Mesenchymal stem cell (in vitro differentiated cells and primary cell): ENCODE data around the gene SUGCT.
"Not testable (repeated sequence)": the region's sequence is repeated elsewhere in the genome, so short reads cannot be mapped to it uniquely, and the experiment has no call there.

Experiments used
- DNase-seq: peaks from one replicate; pipeline ENCODE4 v3.0.0-alpha.2; 2013
- H2AFZ ChIP-seq: one replicate; pipeline ENCODE4 v1.6.1; 2013; ENCODE audit warnings: low read depth, mild to moderate bottlenecking, control low read depth, inconsistent platforms, low read length, moderate library complexity
- H2AK5ac ChIP-seq: 2 replicates; pipeline ENCODE4 v1.6.1; 2013; ENCODE audit warnings: low read length, moderate library complexity, mild to moderate bottlenecking, inconsistent platforms; ENCODE audit not compliant: severe bottlenecking
- H2BK120ac ChIP-seq: one replicate; pipeline ENCODE4 v1.6.1; 2013; ENCODE audit warnings: low read depth, mild to moderate bottlenecking, inconsistent platforms, low read length, moderate library complexity
- H2BK12ac ChIP-seq, 2 experiments: one replicate each; pipeline ENCODE4 v1.6.1; 2013; ENCODE audit warnings: inconsistent platforms in 2 of 2, low read length in 2 of 2, mild to moderate bottlenecking in 2 of 2, moderate library complexity in 2 of 2, control low read depth in 1 of 2
- H2BK15ac ChIP-seq: one replicate; pipeline ENCODE4 v1.6.1; 2013; ENCODE audit warnings: mild to moderate bottlenecking, low read depth, inconsistent platforms; ENCODE audit not compliant: poor library complexity, severe bottlenecking
- H2BK5ac ChIP-seq: 2 replicates; pipeline ENCODE4 v1.6.1; 2013; ENCODE audit warnings: low read depth, mild to moderate bottlenecking, low read length, control low read depth, inconsistent platforms; ENCODE audit not compliant: poor library complexity, severe bottlenecking
- H3K14ac ChIP-seq, 2 experiments: one replicate each; pipeline ENCODE4 v1.6.1; 2013; ENCODE audit warnings: inconsistent platforms in 2 of 2, low read length in 2 of 2, control low read depth in 1 of 2, mild to moderate bottlenecking in 1 of 2, moderate library complexity in 1 of 2
- H3K18ac ChIP-seq, 2 experiments: one replicate each; pipeline ENCODE4 v1.6.1; 2013; ENCODE audit warnings: inconsistent platforms in 2 of 2, low read length in 2 of 2, control low read depth in 1 of 2, low read depth in 1 of 2, mild to moderate bottlenecking in 1 of 2
- H3K23ac ChIP-seq, 2 experiments: one replicate each; pipeline ENCODE4 v1.6.1; 2013; ENCODE audit warnings: inconsistent platforms in 2 of 2, low read length in 2 of 2, mild to moderate bottlenecking in 2 of 2, moderate library complexity in 2 of 2, control low read depth in 1 of 2
- H3K27ac ChIP-seq: 2 replicates; pipeline ENCODE4 v1.5.1; 2013; ENCODE audit warnings: mild to moderate bottlenecking, moderate library complexity, low read length, control low read depth, inconsistent platforms; ENCODE audit not compliant: poor library complexity, severe bottlenecking
- H3K27me3 ChIP-seq, 2 experiments: 2 replicates each; pipeline versions ENCODE4 v1.6.1 to v1.7.0; 2013; ENCODE audit warnings: low read length in 2 of 2, mild to moderate bottlenecking in 2 of 2, moderate library complexity in 2 of 2, control low read depth in 1 of 2, inconsistent platforms in 1 of 2; ENCODE audit not compliant: control insufficient read depth in 1 of 2, insufficient read depth in 1 of 2
- H3K36me3 ChIP-seq, 2 experiments: 2 replicates each; pipeline versions ENCODE4 v1.6.1 to v1.7.0; 2013; ENCODE audit warnings: low read length in 2 of 2, control low read depth in 1 of 2, inconsistent platforms in 1 of 2, low read depth in 1 of 2, mild to moderate bottlenecking in 1 of 2; ENCODE audit not compliant: insufficient read depth in 2 of 2, control insufficient read depth in 1 of 2
- H3K4ac ChIP-seq, 2 experiments: one replicate each; pipeline ENCODE4 v1.6.1; 2013; ENCODE audit warnings: inconsistent platforms in 2 of 2, low read length in 2 of 2, mild to moderate bottlenecking in 2 of 2, moderate library complexity in 2 of 2, control low read depth in 1 of 2, low read depth in 1 of 2
- H3K4me1 ChIP-seq: 2 replicates; pipeline ENCODE4 v1.6.1; 2013; ENCODE audit warnings: low read depth, low read length, control low read depth; ENCODE audit not compliant: control insufficient read depth, insufficient read depth
- H3K4me2 ChIP-seq: 2 replicates; pipeline ENCODE4 v1.6.1; 2013; ENCODE audit warnings: low read length, mild to moderate bottlenecking, inconsistent platforms; ENCODE audit not compliant: poor library complexity, severe bottlenecking
- H3K4me3 ChIP-seq, 2 experiments: 2 replicates each; pipeline versions ENCODE4 v1.5.1 to v1.7.0; 2013; ENCODE audit warnings: low read length in 2 of 2, mild to moderate bottlenecking in 2 of 2, control low read depth in 1 of 2, low read depth in 1 of 2; ENCODE audit not compliant: insufficient read depth in 1 of 2
- H3K79me1 ChIP-seq: replicated peaks from 2 replicates; pipeline ENCODE4 v1.6.1; 2013; ENCODE audit warnings: mild to moderate bottlenecking, control low read depth, low read length, inconsistent platforms; ENCODE audit not compliant: poor library complexity, severe bottlenecking
- H3K9ac ChIP-seq: 2 replicates; pipeline ENCODE4 v1.7.0; 2013; ENCODE audit warnings: mild to moderate bottlenecking, low read length, moderate library complexity
- H3K9me3 ChIP-seq: 2 replicates; pipeline ENCODE4 v1.7.0; 2013; ENCODE audit warnings: mild to moderate bottlenecking, low read length; ENCODE audit not compliant: control insufficient read depth
- H4K8ac ChIP-seq: one replicate; pipeline ENCODE4 v1.6.1; 2013; ENCODE audit warnings: inconsistent platforms, mild to moderate bottlenecking, low read length, moderate library complexity
- H4K91ac ChIP-seq: one replicate; pipeline ENCODE4 v1.6.1; 2013; ENCODE audit warnings: mild to moderate bottlenecking, low read length, inconsistent platforms
- WGBS: methylation state at CpG from one replicate; pipeline ENCODE4 v1.1.7; 2013; ENCODE audit warnings: mixed read lengths; 5-methylcytosine and 5-hydroxymethylcytosine counted together

Gene SUGCT

DNA sequence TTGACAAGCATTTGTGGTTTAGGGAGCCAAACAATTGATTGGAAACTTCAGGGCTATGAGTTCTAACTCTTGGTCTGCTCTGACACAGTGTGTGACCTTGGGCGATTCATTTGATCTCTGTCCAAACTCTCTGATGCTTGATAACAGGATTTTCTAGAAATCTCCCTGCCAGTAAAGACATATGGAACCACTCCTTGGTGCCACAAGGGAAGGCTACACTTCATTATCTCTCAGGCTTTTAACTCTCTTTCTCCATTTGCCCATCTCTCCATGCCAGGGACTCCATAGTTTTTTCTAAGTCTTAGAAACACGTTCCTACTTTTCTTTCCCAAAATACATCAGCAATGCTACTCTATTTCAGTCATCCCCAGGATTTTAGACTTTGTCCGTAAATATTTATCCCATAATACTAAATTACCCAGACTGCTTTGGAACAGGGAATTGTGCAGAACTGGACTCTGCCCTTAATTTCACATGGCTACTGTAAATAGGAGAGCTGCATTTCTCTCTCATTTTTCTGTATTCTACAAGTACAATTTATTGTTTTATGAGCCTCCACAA is 488.2 kb downstream of the SUGCT start:
- 87% methylated on average over 3 of the region's 3 CpGs for WGBS

DNA sequence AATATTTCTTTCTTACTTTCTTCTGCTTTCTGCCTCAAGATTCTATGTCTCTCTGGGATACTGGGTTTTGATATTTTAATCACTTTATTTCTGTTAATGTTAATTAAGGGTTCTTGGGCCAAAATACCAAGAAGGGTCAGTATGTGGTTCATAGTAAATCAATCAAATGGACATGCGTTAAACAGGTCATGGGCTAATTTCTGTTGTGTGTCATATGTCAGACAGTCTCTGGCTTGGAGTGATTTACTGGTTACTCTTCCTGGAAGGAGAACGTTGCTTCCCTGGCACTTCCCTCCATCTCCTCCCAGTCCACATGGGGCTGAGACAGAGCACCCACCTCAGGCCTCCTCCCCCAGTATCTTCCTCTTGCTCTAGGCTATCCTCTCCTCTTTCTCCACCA is 489.1 kb downstream of the SUGCT start:
- Histone ChIP-seq H3K4me1 (no peaks in the 10 kb centered on the region), H3K4ac (no peak overlapping the region), H2BK15ac (no peak overlapping the region), H3K36me3 (no peaks in the 10 kb centered on the region), H3K27me3 (no peaks in the 10 kb centered on the region), H3K9ac (no peak overlapping the region), H3K9me3 (no peaks in the 10 kb centered on the region), H4K91ac (no peak overlapping the region), H3K4me2 (no peak overlapping the region), H2BK120ac (no peak overlapping the region), H2AFZ (no peak overlapping the region), H3K27ac (no peak overlapping the region), H3K79me1 (no peaks in the 10 kb centered on the region), H3K14ac (no peak overlapping the region), H4K8ac (no peak overlapping the region), H3K18ac (no peak overlapping the region), H3K4me3 (no peak overlapping the region), H3K23ac (no peak overlapping the region), H2BK5ac (no peak overlapping the region), H2BK12ac (no peak overlapping the region), H2AK5ac (no peak overlapping the region)
- DNase-seq: no peak
- 43% methylated on average over 2 of the region's 2 CpGs for WGBS

More for the DNA sequence above, 488.2 kb downstream of the SUGCT start:
- Histone ChIP-seq H2BK12ac (no peak overlapping the region), H2AK5ac (no peak overlapping the region), H3K36me3 (no peaks in the 10 kb centered on the region), H3K27me3 (no peaks in the 10 kb centered on the region), H3K4me2 (no peak overlapping the region), H3K18ac (no peak overlapping the region), H4K91ac (no peak overlapping the region), H3K79me1 (no peaks in the 10 kb centered on the region), H3K27ac (no peak overlapping the region), H3K9me3 (no peaks in the 10 kb centered on the region), H3K9ac (no peak overlapping the region), H3K4ac (no peak overlapping the region), H2BK15ac (no peak overlapping the region), H3K23ac (no peak overlapping the region), H2AFZ (no peak overlapping the region), H3K14ac (peak overlapping the region in 1 of 2 experiments; percentile 58), H2BK120ac (no peak overlapping the region), H2BK5ac (no peak overlapping the region), H3K4me1 (no peaks in the 10 kb centered on the region), H3K4me3 (no peak overlapping the region), H4K8ac (no peak overlapping the region)
- DNase-seq: no peak

DNA sequence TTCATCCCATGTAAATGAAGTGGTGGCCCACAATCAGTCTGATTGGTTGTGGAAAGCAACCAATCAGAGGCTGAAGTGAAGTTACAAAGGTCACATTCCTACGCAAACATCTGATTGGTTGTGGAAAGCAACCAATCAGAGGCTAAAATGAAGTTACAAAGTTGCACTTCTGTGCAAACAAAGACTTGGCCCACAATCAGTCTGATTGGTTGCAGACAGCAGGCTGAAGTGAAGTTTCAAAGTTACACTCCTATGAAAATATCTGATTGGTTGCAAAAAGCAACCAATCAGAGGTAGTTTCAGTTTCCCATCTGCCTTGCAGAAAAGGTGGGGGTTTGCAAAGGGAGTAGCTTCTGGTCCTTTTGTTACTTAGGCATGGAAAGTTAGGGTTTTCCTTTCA is 492.6 kb downstream of the SUGCT start:
- DNase-seq, H3K4me1 ChIP-seq, H3K14ac ChIP-seq, H2AFZ ChIP-seq, H2BK12ac ChIP-seq, H3K9ac ChIP-seq, H2AK5ac ChIP-seq, H3K79me1 ChIP-seq, H3K27ac ChIP-seq, H3K23ac ChIP-seq, H4K91ac ChIP-seq, H4K8ac ChIP-seq, H3K27me3 ChIP-seq, H3K9me3 ChIP-seq, H3K4me3 ChIP-seq, H2BK15ac ChIP-seq, H3K36me3 ChIP-seq, H3K4me2 ChIP-seq, H2BK120ac ChIP-seq, H3K18ac ChIP-seq, H2BK5ac ChIP-seq, H3K4ac ChIP-seq: not testable (repeated sequence)
- 100% methylated on average over 1 of the region's 1 CpG for WGBS

DNA sequence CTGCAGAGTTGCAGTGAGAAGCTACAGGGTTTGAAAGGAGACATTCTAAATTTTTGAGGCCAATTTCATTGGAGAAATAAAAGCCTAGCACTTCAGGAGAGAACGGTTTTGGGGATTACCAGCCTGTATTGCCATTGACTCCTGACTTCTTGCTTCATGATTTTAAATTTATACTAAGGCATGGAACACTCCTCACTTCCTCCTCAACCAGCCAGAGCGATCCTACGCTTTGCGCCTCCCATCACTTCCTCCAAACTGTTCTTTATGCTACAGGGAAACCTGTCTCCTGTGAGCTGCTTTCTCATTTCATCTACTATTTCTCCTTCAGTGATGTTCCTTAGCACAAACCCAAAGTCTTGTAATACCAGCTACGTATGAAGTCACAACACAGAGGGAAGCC is 495.1 kb downstream of the SUGCT start:
- no peak overlapping the region for H4K8ac ChIP-seq
- H3K9me3 ChIP-seq: no peaks in the 10 kb centered on the region
- H3K4me1 ChIP-seq: no peaks in the 10 kb centered on the region
- 89% methylated on average over 5 of the region's 5 CpGs for WGBS
- no peaks in the 10 kb centered on the region for H3K79me1 ChIP-seq
- no peak overlapping the region for H2BK120ac ChIP-seq
- H3K23ac ChIP-seq: no peak overlapping the region
- no peak overlapping the region for H3K14ac ChIP-seq
- H3K4me3 ChIP-seq: no peak overlapping the region
- no peak overlapping the region for H3K18ac ChIP-seq
- no peak overlapping the region for H3K27ac ChIP-seq
- H3K4ac ChIP-seq: no peak overlapping the region
- H2BK15ac ChIP-seq: no peak overlapping the region
- no peak for DNase-seq
- no peak overlapping the region for H3K4me2 ChIP-seq
- no peak overlapping the region for H2BK5ac ChIP-seq
- H3K9ac ChIP-seq: no peak overlapping the region
- no peaks in the 10 kb centered on the region for H3K27me3 ChIP-seq
- no peak overlapping the region for H4K91ac ChIP-seq
- no peak overlapping the region for H2AFZ ChIP-seq
- H3K36me3 ChIP-seq: no peaks in the 10 kb centered on the region
- H2AK5ac ChIP-seq: no peak overlapping the region
- no peak overlapping the region for H2BK12ac ChIP-seq
